HG02571 (cell line): ENCODE measurements around the gene EP300.
"Not testable (repeated sequence)": the region's sequence is repeated elsewhere in the genome, so short reads cannot be mapped to it uniquely, and the experiment has no call there.

Experiments
- ATAC-seq: cut with Tn5 transposase; IDR thresholded peaks from one replicate; pipeline ENCODE4 v1.9.1; 2021; ENCODE audit warnings: mild to moderate bottlenecking, moderate library complexity; ENCODE audit not compliant: unreplicated experiment

The EP300 gene

DNA sequence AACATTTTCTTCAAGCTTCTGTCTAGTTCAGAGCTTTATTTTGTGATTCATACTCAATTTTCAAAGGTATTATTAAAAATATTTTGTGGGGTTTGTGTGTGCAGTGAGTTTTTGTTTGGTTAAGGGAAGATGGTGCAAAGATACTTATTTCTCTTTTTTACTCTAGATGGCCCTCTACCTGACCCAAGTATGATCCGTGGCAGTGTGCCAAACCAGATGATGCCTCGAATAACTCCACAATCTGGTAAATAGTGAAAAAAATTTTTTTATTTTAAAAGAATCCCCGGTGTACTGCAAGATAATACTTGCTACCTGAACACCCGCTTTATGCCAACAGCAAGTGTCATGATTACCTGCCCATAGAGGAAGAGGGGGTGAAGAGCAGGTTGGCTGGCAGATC lies 54.2 kb downstream of the EP300 start:
- no peak for ATAC-seq

DNA sequence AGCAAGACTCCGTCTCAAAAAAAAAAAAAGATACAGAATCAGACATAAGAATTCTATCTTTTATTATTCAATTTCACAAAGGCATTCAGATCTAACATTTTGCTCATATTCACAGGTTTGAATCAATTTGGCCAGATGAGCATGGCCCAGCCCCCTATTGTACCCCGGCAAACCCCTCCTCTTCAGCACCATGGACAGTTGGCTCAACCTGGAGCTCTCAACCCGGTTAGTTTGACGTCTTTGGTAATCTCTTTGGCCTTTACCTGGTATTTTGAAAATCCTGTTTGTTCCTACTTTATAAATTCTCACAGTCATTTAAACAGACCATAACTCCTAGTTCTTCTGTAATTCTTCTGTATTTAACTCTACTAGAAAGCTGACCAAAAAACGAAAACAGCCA lies 55.3 kb downstream of the EP300 start:
- no peak for ATAC-seq

DNA sequence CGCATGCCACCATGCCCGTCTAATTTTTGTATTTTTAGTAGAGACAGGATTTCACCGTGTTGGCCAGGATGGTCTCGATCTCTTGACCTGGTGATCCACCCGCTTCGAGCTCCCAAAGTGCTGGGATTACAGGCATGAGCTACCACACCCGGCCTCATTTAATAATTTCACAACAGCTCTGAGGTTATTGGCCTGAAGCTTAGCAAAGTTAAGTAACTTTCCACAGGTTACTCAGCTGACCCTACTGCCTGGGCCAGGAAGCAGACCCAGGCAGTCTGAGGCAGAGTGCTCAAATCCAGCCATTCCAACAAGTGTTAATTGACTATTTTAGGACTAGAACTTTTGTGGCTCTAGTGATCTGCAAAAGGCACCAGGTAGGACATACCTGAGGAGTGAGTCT lies 60.5 kb downstream of the EP300 start:
- ATAC-seq, result no peak

DNA sequence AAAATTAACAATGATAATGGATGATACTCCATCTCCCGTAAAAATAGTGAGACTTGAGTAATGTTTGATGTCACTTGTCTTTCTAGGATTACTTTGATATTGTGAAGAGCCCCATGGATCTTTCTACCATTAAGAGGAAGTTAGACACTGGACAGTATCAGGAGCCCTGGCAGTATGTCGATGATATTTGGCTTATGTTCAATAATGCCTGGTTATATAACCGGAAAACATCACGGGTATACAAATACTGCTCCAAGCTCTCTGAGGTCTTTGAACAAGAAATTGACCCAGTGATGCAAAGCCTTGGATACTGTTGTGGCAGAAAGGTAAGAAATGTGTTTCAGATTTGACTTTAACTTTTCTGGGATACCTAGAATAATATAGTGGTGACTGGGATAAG lies 64.7 kb downstream of the EP300 start:
- ATAC-seq, result no peak

DNA sequence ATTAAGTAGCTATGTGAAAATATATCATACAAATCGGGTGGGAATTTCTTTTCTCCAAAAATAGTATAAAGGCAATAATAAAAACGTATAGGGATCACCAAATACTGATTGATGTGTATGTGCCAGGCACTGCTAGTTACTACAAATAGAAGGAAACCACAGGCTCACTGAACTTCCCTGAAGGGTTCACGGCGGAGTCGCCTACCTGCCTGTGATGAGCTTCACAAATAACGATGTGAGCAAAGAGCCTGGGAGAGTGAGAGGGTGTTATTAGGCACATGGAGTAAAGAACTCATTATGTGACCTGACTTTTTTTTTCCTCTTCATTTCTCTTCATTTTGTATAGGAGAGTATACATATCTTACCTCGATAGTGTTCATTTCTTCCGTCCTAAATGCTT lies 76.8 kb downstream of the EP300 start:
- no peak for ATAC-seq

DNA sequence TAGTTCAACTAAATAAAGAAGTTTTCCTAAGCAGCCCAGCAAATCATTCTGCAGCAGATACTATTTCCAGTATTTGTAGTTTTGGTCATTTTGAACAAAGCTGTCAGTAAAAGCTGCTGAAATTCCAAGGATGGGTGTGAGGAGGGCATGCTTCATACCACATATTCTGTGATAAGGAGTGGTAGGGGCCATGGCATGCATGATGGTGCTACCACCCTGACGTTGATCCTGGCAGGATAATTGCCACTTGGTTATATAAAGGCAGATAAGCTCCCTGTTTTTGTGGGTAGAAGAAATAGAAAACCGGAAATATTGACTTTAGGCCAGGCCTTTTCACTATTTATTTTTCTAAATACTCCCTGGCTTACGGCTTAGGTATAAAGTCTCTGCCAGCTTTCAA lies 79.6 kb downstream of the EP300 start:
- no peak for ATAC-seq

DNA sequence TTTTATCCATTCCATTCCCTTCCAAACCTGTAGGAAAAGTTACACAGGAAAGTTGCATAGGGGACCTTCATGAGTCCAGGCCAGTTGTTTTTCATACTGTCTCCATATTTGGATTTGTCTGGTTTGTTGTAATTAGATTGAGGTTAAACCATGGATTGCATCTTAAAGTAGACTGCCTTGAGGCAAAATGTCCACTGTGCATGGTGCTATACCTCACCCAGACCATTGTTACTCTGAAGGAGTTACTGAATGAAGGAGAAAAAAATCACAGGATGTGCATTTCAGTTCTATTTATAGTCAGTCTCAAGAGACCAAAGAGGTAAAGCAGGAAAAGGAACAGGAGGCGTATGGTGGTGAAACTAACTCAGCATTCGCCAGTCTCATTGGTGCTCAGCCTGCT lies 83.2 kb downstream of the EP300 start:
- ATAC-seq, result no peak

DNA sequence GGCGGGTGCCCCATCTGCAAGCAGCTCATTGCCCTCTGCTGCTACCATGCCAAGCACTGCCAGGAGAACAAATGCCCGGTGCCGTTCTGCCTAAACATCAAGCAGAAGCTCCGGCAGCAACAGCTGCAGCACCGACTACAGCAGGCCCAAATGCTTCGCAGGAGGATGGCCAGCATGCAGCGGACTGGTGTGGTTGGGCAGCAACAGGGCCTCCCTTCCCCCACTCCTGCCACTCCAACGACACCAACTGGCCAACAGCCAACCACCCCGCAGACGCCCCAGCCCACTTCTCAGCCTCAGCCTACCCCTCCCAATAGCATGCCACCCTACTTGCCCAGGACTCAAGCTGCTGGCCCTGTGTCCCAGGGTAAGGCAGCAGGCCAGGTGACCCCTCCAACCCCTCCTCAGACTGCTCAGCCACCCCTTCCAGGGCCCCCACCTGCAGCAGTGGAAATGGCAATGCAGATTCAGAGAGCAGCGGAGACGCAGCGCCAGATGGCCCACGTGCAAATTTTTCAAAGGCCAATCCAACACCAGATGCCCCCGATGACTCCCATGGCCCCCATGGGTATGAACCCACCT lies 84.7 kb downstream of the EP300 start:
- no peak for ATAC-seq

DNA sequence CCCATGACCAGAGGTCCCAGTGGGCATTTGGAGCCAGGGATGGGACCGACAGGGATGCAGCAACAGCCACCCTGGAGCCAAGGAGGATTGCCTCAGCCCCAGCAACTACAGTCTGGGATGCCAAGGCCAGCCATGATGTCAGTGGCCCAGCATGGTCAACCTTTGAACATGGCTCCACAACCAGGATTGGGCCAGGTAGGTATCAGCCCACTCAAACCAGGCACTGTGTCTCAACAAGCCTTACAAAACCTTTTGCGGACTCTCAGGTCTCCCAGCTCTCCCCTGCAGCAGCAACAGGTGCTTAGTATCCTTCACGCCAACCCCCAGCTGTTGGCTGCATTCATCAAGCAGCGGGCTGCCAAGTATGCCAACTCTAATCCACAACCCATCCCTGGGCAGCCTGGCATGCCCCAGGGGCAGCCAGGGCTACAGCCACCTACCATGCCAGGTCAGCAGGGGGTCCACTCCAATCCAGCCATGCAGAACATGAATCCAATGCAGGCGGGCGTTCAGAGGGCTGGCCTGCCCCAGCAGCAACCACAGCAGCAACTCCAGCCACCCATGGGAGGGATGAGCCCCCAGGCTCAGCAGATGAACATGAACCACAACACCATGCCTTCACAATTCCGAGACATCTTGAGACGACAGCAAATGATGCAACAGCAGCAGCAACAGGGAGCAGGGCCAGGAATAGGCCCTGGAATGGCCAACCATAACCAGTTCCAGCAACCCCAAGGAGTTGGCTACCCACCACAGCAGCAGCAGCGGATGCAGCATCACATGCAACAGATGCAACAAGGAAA lies 85.4 kb downstream of the EP300 start:
- ATAC-seq, result no peak

DNA sequence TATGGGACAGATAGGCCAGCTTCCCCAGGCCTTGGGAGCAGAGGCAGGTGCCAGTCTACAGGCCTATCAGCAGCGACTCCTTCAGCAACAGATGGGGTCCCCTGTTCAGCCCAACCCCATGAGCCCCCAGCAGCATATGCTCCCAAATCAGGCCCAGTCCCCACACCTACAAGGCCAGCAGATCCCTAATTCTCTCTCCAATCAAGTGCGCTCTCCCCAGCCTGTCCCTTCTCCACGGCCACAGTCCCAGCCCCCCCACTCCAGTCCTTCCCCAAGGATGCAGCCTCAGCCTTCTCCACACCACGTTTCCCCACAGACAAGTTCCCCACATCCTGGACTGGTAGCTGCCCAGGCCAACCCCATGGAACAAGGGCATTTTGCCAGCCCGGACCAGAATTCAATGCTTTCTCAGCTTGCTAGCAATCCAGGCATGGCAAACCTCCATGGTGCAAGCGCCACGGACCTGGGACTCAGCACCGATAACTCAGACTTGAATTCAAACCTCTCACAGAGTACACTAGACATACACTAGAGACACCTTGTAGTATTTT lies 86.1 kb downstream of the EP300 start:
- no peak for ATAC-seq

DNA sequence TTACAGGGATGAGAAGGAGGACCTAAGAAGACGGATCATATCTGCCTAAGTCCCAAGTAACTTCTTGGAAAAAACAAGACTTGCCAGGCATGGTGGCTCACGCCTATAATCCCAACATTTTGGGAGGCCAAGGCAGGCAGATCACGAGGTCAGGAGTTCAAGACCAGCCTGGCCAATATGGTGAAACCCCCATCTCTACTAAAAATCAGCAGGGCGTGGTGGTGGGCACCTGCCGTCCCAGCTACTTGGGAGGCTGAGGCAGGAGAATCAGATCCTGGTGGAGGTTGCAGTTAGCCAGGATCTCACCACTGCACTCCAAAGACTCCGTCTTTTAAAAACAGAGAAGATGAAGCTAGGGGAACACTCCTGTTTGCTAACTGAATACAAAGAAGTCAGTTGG lies 88.0 kb downstream of the EP300 start:
- not testable (repeated sequence) for ATAC-seq

DNA sequence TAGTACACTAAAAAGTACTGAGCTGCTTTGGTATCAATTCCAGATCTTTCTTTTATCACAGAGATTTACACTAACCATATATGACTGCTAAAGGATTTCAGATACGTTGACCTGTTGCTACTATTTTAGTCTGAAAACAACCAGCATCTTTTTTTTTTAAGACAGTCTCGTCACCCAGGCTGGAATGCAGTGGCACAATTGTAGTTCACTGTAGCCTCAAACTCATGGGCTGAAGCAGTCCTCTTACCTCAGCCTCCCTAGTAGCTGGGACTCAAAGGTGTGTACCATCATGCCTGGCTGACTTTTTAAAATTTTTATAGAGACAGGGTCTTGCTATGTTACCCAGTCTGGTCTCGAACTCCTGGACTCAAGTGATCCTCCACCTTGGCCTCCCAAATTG lies 88.5 kb downstream of the EP300 start:
- no peak for ATAC-seq

DNA sequence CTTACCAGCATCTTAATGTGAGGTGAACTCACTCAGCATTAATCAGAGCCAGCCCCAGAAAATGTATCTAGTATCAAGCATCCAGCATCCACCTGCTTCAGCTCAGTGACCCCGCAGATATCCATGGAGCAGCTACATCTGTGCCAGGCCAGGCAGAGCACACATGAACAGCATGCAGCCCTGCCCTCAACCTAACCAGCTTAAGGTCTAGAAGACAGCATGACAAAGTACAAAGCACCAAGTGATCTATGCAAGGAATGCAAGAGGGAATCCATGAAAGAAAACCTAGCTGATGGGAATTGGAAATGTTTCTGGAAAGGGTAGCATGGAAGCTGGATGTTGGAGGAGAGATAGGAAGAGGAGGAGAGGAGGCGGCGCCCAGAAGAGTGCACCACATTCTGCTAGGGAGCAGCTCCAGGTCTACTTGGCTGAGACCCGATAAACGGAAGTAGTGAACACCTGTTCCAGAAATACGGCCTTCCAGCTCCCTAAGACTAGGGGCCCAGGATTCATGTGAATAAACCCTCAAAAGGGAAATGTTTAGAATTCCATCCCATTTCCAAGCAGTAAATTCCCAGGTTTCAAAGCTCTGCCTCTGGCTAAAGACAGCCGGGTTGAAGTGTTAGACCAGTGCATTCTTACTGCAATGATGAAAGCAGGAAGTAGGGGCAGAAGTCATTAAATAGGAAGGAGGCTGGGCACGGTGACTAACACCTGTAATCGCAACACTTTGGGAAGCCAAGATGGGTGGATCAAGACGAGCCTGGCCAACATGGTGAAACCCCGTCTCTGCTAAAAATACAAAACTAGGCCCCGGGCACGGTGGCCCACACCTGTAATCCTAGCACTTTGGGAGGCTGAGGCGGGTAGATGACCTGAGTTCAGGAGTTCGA lies 89.2 kb downstream of the EP300 start:
- no peak for ATAC-seq

DNA sequence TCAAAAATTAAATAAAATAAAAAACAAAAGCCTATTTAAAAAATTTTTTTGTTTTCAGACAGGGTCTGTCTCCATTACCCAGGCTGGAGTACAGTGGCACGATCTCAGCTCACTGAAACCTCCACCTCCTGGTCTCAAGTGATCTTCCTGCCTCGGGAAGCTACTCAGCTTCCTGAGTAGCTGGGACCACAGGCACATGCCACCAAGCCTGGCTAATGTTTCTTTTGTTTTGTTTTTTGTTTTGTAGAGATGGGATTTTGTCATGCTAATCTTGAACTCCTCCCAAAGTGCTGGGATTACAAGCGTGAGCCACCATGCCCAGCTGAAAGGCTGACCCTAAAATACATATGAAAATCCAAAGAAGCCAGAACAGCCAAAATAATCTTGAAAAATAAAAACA lies 92.3 kb downstream of the EP300 start:
- no peak for ATAC-seq

DNA sequence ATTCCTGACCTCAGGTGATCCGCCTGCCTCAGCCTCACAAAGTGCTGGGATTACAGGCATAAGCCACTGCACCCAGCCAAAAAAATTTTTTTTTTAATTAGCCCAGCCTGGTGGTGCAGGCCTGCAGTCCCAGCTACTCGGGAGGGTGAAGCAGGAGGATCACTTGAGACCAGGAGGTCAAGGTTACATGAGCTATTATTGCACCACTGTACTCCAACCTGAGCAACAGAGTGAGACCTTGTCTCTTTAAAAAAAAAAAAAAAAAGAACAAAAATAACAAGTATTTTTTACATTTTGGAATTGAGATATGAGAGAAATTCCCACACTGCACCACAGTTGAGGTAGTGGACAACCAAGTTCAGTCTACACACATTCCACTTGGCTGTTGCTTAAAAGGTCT lies 99.1 kb downstream of the EP300 start:
- no peak for ATAC-seq

DNA sequence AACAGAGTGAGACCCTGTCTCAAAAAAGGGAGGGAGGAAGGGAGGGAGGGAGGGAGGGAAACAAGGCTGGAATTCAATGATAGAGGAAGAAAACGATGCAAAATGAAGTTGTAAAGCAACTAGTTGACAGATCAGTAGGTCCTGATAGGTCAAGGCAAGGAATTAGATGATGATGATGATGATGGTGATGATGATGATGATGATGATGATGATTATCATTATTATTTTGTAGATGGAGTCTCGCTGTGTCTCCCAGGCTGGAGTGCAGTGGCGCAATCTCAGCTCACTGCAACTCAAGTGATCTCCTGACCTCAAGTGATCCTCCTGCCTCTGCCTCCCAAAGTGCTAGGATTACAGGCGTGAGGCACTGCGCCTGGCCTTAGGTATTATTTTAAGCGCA lies 101.4 kb downstream of the EP300 start:
- ATAC-seq, result no peak

DNA sequence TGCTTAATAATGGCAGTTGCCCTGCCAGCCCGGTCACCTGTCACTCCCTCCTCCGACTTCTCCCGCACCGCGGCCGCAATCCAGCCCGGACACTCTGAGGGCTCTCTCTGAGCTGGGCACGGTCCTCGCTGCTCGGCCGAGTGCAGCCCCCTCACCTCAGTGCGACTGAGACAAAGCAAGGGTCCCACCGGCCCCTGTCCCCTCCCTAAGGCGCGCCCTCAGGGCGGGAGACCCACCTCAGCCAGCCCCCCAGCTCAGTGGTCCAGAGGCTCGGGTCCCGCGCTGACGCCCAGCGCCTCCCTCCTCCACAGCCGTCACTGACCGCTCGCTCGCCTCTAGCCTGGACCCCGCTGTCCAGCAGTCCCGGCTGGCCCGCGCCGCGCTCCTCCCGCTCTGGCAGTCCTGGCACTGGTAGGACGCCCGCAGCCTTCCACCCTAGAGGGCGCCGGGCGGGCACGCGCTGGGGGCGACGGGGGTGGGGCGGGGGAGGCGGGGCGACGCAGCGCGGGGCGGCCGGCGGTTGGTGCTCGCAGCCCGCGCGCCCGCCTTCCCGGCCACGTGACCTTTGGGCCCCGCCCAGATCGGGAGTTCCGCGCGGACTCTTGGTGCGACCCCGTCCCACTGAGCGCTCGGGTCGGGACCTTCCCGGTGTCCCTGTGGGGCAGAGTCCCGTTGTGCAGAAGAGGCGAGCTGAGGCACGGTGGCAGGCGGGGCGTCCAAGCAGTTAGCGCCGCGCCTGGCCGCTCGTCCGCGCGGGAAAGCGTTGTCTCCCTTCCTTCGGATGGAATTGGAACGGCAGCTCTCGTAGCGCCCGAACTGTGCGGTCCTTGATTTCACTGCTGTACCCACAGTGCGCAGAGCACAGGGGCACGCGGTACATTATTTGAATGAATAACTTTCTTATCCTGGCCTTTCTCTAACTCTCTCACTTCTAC lies 104.9 kb downstream of the EP300 start:
- peak; percentile 74 for ATAC-seq

DNA sequence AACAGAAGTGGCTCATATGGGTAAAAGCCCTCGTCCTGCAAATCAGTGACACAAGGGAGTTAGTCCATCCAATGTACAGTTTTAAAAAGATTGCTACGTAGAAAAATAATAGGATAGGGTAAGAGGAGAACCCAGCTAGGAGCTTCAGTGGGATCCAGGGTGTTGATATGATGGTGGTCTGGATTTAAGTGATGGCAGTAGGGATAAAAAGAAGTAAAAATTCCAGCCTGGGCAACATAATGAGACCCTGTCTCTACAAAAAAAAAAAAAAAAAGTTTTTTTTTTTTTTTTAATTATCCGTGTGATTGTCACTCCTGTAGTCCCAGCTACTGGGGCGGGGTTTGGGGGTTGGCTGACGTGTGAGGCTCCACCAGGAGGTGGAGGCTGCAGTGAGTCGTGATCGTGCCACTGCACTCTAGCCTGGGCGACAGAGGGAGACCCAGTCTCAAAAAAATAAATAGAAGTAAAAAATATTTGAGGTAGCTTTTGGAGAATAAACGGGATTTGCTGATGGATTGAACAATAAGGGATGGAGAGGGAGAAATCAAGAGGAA lies 105.7 kb downstream of the EP300 start:
- no peak for ATAC-seq

DNA sequence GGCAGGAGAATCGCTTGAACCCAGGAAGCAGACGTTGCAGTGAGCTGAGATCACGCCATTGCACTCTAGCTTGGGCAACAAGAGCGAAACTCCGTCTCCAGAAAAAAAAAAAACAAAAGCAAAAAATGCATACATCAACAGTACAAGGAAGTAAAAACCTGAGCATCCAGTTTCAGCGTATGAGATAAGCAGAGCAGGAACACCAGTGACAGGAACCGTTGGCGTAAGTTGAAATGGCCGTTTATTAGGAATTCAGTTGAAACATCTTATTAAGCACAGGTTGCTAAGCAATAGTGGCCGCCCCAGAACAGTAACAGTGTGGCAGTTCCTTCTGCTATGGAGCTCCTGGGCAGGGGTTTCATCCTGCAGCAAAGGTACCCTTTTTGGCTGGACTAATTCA lies 108.7 kb downstream of the EP300 start:
- no peak for ATAC-seq

DNA sequence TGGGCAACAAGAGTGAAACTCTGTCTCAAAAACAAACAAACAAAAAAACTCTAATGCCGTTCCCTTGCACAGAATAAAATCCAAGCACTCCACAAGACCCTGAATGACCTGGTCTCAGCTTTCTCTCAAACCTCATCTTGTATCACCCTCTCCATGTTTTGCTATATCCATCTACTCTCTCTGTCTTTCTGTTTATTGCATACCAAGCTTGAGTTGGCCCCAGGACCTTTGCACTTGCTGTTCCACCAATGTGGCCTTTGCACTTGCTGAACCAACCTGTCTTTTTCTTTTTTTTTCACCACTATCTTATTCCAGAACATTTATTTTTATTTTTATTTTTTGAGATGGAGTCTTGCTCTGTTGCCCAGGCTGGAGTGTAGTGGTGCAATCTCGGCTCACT lies 110.7 kb downstream of the EP300 start:
- ATAC-seq, result no peak
